GM19240 (cell line): ENCODE measurements around the gene COPA.
A peak's percentile ranks its signal among the peaks of the same experiment; 100 is the strongest.
"Not testable (repeated sequence)": the region's sequence is repeated elsewhere in the genome, so short reads cannot be mapped to it uniquely, and the experiment has no call there.

ENCODE experiments used
- DNase-seq: peaks from one replicate; pipeline ENCODE4 v3.0.0; 2011; ENCODE audit warnings: low spot score; ENCODE audit not compliant: insufficient read length

COPA gene

GRCh38 chr1:160342953-160343869 lies at the start of gene COPA, which contains the start of gene NCSTN:
TSS of gene COPA (minus strand) at chr1:160343250. CDS start at chr1:160343170, 80 bp downstream.
TSS of gene NCSTN (plus strand) at chr1:160343383. CDS start at chr1:160343397, 14 bp downstream.
- peak; percentile 80 for DNase-seq

- DNase-seq: not testable (repeated sequence)
Observed at GRCh38 chr1:160388406-160388805, 45.4 kb upstream of the COPA start.

- not testable (repeated sequence) for DNase-seq
Observed at GRCh38 chr1:160384812-160385211, 41.8 kb upstream of the COPA start.

- no peak for DNase-seq
Observed at GRCh38 chr1:160377585-160378206, 34.6 kb upstream of the COPA start.

- DNase-seq: peak; percentile 59
Observed at GRCh38 chr1:160376525-160377131, 33.6 kb upstream of the COPA start.

GRCh38 chr1:160375788-160376524 lies 32.9 kb upstream of the COPA start:
- no peak for DNase-seq

- no peak for DNase-seq
Observed at GRCh38 chr1:160374306-160375110, 31.5 kb upstream of the COPA start.

- DNase-seq: no peak
Observed at GRCh38 chr1:160373696-160374095, 30.6 kb upstream of the COPA start.

- DNase-seq: no peak
Observed at GRCh38 chr1:160371756-160372155, 28.7 kb upstream of the COPA start.

GRCh38 chr1:160371346-160371631 lies 28.2 kb upstream of the COPA start:
- no peak for DNase-seq

GRCh38 chr1:160370561-160371345 lies 27.7 kb upstream of the COPA start:
- no peak for DNase-seq

GRCh38 chr1:160369087-160369486 lies 26.0 kb upstream of the COPA start:
- no peak for DNase-seq

GRCh38 chr1:160367934-160368923 lies 25.2 kb upstream of the COPA start:
- no peak for DNase-seq

GRCh38 chr1:160367516-160367900 lies 24.5 kb upstream of the COPA start:
- DNase-seq: no peak

GRCh38 chr1:160366731-160367515 lies 23.9 kb upstream of the COPA start, which contains the start of gene NHLH1:
TSS of gene NHLH1 (plus strand) at chr1:160367071. CDS start at chr1:160370732, 3,661 bp downstream.
- no peak for DNase-seq

GRCh38 chr1:160365325-160365724 lies 22.3 kb upstream of the COPA start:
- no peak for DNase-seq

GRCh38 chr1:160363951-160364735 lies 21.1 kb upstream of the COPA start:
- DNase-seq: no peak
